ENCODE measurements around the gene DUOX1.

Gene DUOX1

DNA sequence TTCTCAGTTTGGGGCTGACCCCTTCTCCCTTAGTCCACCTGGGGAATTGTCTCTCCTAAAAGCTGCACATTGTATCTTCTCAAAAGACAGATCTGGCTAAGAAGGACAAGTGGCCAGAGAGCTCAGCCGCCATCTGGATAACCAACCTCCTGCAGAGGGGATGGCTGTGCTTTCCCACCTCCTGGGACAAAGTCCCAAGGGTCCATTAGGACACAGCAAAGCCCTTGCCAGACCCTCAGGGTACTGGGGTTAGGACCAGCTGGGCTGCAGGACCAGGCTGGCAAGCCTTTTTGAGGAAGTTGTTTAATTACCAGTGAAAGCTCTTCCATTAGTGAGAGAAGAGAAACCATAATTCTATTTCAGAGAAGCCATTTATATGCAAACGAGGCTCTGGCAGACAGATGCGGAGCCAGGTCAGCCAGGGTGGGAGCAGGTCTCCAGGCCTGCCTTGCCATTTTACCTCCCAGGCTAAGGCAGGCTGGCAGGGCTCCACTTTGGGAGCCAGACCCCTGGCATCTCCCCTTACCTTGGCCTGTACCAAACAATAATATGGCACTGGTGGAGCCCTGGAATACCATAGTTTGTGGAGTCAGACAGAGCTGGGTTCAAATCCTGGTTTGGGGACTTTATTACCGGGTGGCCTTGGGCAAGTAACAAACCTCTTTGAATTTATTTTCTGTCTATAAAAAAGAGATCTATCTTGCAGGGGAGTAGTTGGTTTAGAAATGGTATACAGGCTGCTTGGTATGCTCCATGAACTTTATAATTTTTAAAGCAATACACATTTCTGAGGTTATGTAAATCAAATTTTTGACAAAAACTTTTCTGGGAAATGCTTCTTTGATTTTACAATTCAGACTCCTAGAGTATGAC is 40.0 kb downstream of the DUOX1 start:
- DNase-seq: no peak

DNA sequence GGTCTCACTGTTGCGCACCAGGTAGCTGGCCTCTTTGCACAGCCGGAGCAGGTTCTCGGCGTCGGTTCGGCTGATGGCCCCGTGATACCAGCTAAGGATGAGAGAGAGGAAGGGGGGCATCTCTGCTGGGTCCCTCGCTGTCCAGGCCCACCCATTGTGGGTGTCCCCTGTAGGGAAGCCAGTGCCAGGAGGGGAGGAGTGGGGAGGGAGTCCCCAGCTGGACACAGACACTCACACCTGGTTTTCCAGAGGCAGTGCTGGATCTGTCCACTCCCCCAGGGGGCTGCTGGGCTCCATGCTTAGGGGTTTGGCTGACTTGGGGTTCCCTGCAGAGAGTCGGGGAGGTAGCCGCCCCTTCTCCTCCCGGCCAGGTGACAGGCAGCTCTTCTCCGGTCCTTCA is 42.1 kb downstream of the DUOX1 start:
- no peak for DNase-seq

DNA sequence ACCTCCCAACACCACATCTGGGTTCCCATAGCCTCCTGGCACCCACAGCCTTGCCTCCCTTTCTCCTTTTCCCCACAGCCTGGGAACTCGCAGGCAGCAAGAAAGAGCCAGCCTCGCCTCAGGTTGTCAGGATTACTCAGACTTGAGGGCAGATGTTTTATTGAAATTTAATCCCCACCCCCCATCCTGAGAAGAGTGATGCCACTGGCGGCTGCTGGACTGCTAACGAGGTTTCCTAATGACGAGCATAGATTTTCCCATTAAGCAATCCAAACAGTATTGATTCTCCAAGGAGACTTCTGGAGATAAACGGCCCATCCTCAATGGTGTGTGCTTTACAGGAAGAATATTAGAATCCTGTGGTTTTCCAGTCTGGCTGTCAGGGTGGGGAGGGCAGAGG is 44.3 kb downstream of the DUOX1 start:
- no peak for DNase-seq

DNA sequence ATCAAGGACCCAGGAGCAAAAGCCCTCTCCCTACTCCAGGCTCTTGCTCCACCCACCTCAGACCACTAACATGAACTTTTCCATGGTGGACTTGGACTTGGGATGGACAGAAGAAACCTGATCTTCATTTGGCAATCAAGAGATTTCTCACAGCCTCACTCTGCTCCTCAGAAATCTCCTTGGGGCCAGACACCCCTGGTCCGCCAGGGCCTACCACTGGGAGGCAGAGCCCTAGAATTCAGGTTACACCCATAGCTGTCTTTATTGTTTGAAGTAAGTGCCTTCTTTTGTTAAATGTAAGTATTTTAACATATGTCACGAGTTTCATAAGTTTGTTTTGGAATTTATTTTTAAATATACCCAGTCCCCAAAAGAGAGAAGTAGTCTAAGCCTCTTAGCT is 44.8 kb downstream of the DUOX1 start:
- DNase-seq: no peak

DNA sequence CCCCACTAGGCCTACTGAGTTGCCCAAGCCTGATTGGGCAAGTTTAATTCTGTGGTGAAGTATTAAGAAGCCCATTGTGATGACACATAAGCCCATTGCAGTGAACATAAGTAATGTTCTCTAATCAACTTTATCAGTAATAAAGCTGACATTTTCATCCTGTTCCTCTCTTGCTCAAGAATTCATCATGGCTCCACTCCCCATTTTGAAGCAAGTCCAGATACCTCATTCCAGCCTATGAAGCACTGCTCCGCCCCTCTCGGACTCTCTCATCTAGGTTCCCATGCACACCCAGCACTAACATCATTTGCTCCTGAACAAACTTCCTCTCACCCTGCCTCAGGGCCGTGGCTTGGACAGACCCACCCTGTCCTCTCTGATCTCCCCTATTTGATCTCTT is 47.5 kb downstream of the DUOX1 start:
- no peak for DNase-seq

DNA sequence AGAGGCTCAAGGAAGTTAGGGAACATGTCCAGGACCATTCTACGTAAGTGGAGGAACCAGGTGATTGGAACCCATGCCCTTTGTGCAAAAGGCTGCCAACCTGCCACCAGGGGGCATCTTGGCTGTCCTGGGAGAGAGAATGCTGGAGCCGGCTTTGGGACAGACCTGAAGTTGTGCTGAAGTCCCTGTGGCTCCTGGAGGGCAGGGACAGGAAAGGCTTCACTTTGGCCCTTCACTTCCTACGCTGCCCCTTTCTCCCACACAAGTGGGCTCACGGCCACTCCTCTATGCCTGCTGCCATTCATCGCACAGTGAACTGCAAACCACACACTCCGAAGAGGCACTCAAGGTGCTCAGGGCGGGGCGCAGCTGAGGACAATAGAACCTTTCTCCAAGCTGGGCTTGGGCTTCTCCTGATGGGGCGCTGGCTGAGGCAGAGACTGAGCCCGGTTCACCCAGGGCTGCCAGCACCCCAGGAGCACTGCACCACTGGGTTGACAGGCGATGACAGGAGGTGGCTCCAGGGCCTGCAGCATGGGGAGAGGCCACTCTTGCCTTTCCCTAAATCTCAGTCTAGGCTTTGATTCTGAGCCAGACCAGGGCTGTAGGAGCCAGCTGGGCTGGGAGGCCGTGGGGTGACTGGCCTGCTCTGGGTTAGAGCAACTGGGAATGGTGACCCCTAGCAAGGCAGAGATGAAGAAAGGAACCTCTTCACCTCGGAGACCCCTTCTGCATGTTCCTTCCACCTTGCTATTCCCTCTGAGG is 49.6 kb downstream of the DUOX1 start:
- DNase-seq: peak; percentile 53

DNA sequence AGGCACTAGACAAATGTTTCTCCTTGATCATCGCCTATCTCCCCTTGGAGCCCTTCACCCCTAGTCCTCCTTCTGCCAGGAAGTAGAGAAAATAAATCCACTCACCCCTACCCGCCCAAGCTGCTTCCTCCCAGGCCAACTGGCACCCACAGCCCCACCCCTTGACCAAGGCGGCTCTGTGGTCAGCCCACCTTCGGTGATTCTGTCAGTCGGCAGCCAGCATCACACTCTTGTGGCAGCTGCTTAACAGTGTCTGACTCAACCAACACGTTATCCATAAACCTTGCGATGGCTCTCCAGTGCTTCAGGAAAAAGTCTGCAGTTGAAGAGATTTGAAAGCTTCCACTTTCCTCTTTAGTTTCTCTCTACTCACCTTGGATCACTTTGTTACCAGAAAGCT is 50.4 kb downstream of the DUOX1 start:
- DNase-seq: no peak

DNA sequence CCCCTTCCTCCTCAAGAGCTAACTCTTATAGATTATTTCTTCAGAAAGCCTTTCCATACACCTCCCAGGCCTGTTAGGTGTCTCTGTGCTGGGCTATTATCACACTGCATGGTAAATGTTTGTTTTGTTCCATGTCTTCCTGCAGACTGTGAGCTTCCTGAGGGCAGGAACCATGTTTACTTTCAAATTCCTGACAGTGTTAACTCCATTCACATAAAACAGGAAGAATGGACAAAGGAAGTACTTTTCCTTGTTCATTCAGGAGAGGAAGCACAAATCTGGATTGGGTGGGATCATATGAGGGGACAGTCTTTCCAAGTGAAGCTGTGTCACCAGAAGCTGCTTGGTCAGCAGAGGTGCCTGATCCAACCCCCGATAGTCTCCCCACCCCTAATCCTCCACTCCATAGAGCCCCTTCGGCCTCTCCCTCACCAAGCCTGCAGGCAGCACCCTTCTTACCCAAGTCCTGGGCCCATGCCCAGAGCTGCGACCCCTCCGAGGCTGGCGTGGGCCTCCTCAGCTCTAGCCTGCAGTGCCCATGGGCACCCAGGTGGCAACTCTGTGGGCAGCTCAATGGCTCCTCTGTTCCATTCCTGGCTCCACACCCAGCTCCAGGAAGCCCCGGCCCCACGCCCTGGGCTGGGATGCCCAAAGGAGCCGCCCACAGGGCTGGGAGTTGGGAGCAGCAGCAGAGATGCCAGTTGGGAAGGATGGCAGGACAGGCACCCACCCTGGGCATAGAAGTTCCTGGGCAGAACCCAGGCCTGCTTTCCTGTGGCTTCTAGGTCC is 51.0 kb downstream of the DUOX1 start:
- DNase-seq: no peak

DNA sequence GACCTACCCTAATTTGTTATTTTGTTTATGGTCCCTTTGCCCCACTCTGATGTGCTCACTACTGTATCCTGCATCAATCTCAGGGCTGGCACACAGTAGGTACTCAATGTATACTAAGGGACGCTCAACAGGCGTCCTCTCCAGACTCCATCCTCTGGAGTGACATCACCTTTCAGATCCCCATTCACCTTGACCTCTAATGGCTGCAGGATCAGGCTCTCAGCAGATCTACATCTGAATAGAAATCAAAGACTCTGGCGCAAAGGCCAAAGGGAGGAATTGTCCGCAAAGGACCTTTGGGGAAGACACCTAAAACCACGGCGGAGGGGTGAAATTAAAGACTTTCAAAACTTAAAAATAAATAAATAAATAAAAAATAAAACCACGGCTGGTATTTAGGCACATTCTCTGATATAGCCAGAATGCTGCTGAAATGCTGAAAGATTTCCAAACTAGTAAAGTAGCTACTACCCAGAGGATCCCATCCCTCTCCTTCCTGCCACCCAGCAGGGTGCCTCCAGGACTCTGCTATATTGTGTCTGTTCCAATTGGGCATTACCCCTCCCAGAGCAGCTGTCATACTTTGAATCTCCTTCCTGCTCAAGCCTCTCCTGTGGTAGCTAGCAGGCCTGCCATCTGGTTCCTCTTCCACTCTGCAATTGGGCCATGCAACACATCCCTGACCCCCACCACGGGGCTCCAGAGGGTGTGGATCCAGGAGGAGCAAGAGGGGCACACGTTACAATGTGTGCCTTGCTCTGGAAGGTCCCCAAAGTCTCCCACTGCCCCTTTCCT is 51.9 kb downstream of the DUOX1 start:
- no peak for DNase-seq

DNA sequence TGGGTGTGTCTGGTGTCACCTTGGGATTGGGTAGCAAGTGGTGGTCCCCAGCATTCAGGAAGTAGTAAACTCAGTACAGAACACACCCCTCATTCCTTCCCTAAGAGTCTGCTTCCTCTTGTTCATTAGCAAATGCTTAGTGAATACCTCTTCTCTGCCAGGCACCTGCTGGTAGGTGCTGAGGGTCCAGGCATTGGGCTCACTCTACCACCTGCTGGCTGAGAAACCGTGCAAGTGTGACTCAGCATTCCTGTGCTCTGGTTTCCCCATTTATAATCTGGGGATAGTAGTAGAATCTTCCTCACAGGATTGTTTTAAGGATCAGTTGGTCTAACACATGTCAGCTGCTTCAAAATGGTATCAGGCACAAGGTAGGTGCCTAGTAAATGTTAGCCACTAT is 53.2 kb downstream of the DUOX1 start:
- DNase-seq: no peak

DNA sequence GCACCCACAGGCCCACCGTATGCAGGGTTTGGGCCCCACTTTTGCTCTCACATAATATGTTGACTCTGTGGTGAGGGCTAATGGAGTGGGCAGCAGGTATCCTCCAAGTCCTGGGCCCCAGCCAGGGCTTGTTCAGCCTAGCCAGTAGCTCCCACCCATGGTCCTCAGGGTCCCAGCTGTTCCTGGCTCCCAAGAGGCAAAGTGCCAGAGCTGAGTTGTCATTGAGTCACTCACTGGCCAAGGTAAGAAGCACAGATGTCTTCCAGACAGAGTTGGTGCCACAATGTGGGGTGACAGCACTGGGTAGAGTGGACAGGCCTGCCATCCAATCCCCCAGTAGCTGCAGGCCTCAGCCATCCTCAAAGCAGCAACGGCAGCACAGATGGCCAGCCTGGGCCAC is 53.7 kb downstream of the DUOX1 start:
- no peak for DNase-seq

DNA sequence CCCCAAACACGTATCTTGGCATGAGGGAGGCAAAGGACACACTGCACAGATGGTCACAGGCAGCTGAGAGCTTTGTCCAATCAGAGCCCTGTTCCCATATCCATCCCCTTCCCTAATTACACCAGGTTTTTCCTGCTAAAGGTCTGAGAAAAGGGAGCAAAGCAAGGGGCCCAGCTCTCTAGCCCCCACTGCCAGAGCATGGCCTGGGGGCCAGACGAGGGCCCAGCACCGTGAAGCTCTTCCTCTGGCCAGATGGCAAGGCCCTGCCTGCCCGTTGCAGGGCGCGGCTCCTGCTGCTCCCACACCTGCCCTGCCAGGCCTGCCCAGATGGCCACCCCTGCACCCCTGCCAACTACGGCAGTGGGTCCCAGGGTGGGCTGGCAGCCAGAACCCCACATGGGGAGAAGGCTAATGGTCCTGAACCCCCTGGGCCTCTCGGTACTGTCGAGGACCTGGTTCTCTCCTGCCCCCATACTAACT is 54.8 kb downstream of the DUOX1 start:
- DNase-seq: no peak

DNA sequence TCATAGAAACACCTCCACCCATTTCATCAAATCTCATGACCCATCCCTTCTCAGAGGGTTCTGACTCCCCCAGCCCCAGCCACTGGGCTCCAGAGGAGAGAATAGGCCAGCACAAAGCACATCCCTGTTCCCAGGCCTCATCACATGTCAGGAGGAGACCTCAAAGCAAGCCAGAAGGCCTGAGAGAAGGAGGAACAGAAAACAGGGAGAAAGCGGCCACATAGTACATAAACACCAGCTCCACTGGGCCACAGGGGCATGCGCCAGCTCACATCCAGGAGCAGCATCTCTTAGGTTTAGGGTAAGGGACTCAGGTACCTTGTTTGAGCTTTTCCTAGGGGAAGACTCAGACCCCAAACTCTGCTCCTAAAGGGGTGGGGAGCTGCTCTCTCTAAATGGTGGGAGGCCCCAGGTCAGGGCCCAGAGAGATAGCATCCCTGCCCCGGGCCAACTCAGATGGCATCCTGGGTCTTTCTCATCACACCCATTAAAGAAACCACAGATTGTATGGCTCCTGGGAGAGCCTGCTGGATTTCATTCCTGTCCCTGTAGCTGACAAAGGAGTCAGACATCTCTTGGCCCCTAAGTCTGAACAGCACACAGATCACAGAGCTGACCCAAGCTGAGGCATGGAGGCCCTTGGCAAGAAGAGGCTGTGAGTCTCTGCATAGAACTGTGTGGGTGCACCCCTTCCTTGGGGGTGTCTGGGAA is 55.4 kb downstream of the DUOX1 start:
- no peak for DNase-seq

DNA sequence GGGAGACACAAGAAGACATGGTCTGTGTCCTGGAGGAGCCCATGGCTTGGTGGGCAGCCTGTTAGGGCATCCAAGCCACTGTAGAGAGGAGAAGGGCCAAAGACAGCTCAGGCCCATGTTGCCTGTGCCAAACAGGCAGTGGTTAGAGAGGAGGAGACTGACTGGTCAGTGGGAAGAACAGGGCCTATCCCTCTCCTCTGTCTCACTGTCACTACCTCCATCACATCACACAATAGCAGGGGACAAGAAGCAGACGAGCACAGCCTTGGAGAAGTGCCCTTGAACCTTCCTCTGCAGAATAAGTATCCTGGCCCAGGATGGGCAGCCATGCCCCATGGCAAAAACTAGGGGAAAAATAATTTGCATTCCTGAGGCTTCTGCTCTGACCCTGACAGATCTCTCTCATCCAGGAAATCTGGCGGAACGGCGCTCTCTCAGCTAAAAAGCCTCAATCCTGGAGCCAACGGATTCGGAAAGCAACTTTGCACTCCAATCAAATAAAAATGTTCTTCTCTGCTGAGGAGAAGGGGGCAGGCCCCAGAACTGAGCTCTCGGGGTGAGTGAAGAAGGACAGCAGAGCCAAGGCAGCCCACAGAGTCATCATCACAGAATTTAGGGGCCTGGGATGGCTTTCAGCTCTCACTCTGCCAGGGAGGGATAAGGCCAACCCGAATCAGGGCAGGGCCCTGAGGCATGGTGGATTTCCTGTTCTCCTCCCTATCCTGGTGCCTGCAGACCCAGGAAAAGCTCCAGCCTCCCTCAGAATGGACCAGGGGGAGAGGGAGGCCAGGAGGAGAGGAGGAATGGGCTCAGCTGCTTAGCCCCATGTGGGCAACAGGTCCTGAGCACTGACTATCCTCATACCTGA is 56.3 kb downstream of the DUOX1 start:
- DNase-seq: no peak

DNA sequence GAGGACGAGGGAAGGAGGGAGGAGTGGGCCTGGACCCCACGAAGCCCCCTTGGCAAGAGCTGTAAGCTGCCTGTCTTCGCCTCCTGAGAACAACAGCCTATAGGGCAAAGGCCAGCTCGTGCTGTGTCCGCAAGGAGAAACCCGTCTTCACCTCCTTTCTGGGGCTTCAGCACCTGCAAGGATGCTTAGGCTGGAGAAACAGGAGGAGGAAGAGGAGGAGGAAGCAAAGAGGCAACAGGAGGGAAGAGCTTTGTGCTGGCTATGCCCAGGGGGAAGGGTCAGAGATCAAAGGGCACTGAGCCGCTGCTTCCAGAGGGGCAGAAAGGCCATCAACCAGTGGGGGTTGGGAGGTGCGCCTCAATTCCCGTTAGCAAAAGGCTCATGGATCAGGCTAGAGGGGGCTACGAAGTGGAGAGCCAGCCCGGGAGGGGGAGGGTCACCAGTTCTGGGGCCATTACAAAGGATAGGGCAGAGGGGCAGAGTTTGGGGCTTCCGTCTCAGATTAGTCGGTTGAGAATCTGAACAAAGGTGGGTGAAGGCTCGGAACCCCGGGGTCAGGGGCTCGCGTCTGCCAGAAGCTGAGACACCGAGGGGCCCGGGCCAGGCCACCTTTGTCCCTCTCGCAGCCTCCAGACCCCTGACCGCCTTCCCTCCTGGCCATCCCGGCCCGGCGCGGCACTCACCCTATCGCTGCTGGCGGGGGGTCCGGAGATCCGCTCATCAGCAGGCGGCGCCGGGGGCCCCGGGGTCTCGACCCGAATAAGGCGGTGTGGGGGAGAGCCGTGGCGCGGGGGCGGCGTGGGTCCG is 57.2 kb downstream of the DUOX1 start:
- DNase-seq: no peak

DNA sequence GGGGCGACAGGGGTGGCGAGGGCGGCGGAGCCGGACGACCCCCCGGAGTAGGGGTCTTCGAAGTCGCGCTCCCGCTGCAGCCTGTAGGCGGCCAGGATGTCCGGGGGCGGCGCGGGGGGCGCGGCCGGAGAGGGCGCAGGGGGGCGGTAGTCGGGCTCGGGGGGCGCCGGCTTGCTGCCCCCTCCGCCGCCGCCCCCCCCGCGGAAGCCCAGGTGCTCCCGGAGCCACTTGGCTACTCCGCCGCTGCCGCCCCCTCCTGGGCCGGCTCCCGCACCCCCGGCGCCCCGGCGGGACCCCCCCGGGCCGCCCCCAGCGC is 57.7 kb downstream of the DUOX1 start:
- DNase-seq: no peak

DNA sequence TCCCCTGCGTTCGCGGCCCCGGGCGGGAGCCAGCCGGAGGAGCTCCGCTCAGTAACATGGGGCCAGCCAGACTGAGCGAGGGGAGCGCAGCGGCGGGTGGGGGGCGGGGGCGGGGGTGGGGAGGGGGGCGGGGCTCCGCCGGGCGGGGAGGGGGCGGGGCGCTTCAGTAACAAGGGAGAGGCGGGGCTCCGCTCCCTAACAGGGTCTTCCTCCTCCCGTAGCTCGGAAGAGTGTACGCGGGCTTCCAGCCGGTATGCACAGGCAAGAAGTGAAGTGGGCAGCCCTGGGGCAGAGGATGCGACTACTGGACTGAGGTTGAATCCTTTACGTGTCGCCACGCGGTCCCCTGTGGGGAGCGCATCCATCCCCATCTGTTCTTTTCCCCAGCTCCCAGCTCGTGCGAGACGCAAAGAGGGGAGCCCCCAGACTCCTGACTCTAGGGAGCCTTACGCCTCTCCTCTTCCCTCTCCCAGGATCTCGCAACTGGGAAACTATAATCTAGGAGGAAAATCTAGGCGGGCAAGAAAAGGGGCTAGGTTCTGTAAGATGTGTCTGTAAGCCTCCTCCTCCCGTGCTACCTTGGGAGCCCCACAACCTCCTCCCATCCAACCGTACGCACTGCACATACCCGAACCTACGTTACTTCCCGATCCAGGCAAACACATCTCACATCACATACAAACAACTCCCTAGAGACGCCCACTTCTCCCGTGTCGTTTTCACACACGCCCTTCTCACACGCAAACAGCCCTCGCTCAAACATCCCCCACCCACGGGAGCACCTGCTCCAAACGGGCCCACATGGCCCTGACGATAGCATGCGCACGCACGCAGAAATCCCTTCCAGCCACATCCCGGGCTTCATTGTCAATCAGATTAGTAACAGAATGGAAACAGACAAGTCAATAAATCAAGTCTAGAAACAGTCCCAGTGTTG is 58.4 kb downstream of the DUOX1 start, which contains the start of gene SHF:
TSS of gene SHF (minus strand) at position 73 of the 937 bp plus-strand sequence. CDS start at position 58, 15 bp downstream.
- no peak for DNase-seq

DNA sequence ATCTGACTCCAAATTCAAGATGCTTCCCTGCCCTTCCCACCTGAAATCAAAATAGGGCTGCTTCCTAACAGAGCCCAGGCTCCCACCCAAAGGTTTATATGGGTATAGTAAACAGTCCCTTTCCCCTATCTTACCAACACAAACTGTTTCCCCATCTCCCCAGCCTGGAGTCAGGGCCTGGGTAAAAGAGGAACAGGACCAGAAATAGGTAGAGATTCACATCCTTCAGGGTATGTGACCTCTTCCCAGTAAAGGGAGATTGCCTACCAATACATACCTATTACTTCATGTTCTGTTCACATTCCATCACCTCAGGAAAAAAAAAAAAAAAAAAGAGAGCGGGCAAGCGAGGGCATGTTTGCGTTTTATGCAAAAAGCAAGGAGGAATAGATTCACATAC is 67.7 kb downstream of the DUOX1 start:
- DNase-seq: peak; percentile 9

Measured in hematopoietic multipotent progenitor cell treated with erythropoietin and hydrocortisone succinate and interleukin-3 and kit ligand, for 8 days (in vitro differentiated cells).